CD14-positive monocyte (primary cell): Measurements from ENCODE around the gene PNMA6A. TPM values are rescaled to one million over a fixed set of nuclear protein-coding genes. Genes with fewer than 3 reads are reported as not detected.
A peak's percentile ranks its signal among the peaks of the same experiment; 100 is the strongest.

Experiments used
- DNase-seq, 3 donors: peaks; one replicate each; pipeline ENCODE4 v3.0.0-alpha.2; 2011 to 2022
- H2AFZ ChIP-seq: 2 replicates; pipeline ENCODE4 v1.6.0; 2012; ENCODE audit warnings: mild to moderate bottlenecking, low read depth, low read length, inconsistent platforms; ENCODE audit not compliant: insufficient read depth, poor library complexity, severe bottlenecking
- H3K27ac ChIP-seq, 2 donors: 1 replicate in 1 of 2; 2 replicates in 1 of 2; pipeline ENCODE4 v1.5.1; 2012 to 2013; ENCODE audit warnings: low read length in 2 of 2, control low read depth in 1 of 2, inconsistent platforms in 1 of 2, low read depth in 1 of 2, mild to moderate bottlenecking in 1 of 2
- H3K27me3 ChIP-seq, 2 donors: one replicate each; pipeline versions ENCODE4 v1.6.0 to v1.6.1; 2011 to 2013; ENCODE audit warnings: low read length in 2 of 2; ENCODE audit not compliant: control insufficient read depth in 2 of 2, insufficient read depth in 2 of 2
- H3K36me3 ChIP-seq, 2 donors: replicated peaks in 1 of 2; 1 replicate in 1 of 2; 2 replicates in 1 of 2; pipeline versions ENCODE4 v1.5.1 to v1.6.1; 2012 to 2013; ENCODE audit warnings: low read length in 2 of 2, control low read depth in 1 of 2, inconsistent platforms in 1 of 2, mild to moderate bottlenecking in 1 of 2; ENCODE audit not compliant: insufficient read depth in 2 of 2, control insufficient read depth in 1 of 2
- H3K4me1 ChIP-seq, 2 donors: 1 replicate in 1 of 2; 2 replicates in 1 of 2; pipeline versions ENCODE4 v1.5.1 to v1.6.1; 2012 to 2013; ENCODE audit warnings: low read length in 2 of 2, control low read depth in 1 of 2, inconsistent platforms in 1 of 2, mild to moderate bottlenecking in 1 of 2, moderate library complexity in 1 of 2; ENCODE audit not compliant: insufficient read depth in 2 of 2, control insufficient read depth in 1 of 2
- H3K4me2 ChIP-seq: replicated peaks from 2 replicates; pipeline ENCODE3; 2012; ENCODE audit warnings: low read length, moderate library complexity, mild to moderate bottlenecking; ENCODE audit not compliant: poor library complexity, severe bottlenecking; ENCODE audit errors: extremely low read depth
- H3K4me3 ChIP-seq, 3 experiments: fragments of 200-600 bp in 1 of 3; sonication (generic) in 1 of 3; replicated peaks in 1 of 3; 1 replicate in 2 of 3; 2 replicates in 1 of 3; pipeline ENCODE4 v1.5.1; 2011 to 2013; ENCODE audit warnings: low read length in 3 of 3, mild to moderate bottlenecking in 3 of 3, control low read depth in 2 of 3, low read depth in 2 of 3, inconsistent platforms in 1 of 3, moderate library complexity in 1 of 3
- H3K79me2 ChIP-seq: 2 replicates; pipeline ENCODE4 v1.6.0; 2012; ENCODE audit warnings: mild to moderate bottlenecking, control low read depth, inconsistent platforms, low read length, moderate library complexity; ENCODE audit not compliant: insufficient read depth
- H3K9ac ChIP-seq: 2 replicates; pipeline ENCODE4 v1.6.0; 2017; ENCODE audit warnings: low read length, mild to moderate bottlenecking; ENCODE audit not compliant: insufficient read depth, poor library complexity, severe bottlenecking
- H3K9me3 ChIP-seq, 2 donors: replicated peaks in 1 of 2; 1 replicate in 1 of 2; 2 replicates in 1 of 2; pipeline versions ENCODE4 v1.5.1 to v1.6.1; 2012 to 2013; ENCODE audit warnings: low read length in 2 of 2, control low read depth in 1 of 2; ENCODE audit not compliant: control insufficient read depth in 1 of 2, insufficient read depth in 1 of 2
- H4K20me1 ChIP-seq: 2 replicates; pipeline ENCODE4 v1.6.0; 2012; ENCODE audit warnings: mild to moderate bottlenecking, low read length, control low read depth, moderate library complexity; ENCODE audit not compliant: insufficient read depth
- H3K27ac Mint-ChIP-seq, 7 donors: one replicate each; pipeline ENCODE4 v1.8.0; 2020; ENCODE audit warnings: mild to moderate bottlenecking in 7 of 7, mixed read lengths in 7 of 7, moderate library complexity in 6 of 7, inconsistent platforms in 2 of 7
- H3K27me3 Mint-ChIP-seq, 3 donors: one replicate each; pipeline ENCODE4 v1.8.0; 2021 to 2022; ENCODE audit warnings: low read depth in 3 of 3, mild to moderate bottlenecking in 3 of 3, mixed read lengths in 3 of 3, moderate library complexity in 3 of 3, inconsistent platforms in 1 of 3
- H3K36me3 Mint-ChIP-seq, 2 donors: one replicate each; pipeline ENCODE4 v1.8.0; 2020; ENCODE audit warnings: mixed read lengths in 2 of 2, inconsistent platforms in 1 of 2, mild to moderate bottlenecking in 1 of 2
- H3K4me1 Mint-ChIP-seq: one replicate; pipeline ENCODE4 v1.8.0; 2020; ENCODE audit warnings: mild to moderate bottlenecking, mixed read lengths
- H3K4me3 Mint-ChIP-seq, 2 donors: one replicate each; pipeline ENCODE4 v1.8.0; 2020; ENCODE audit warnings: mild to moderate bottlenecking in 2 of 2, mixed read lengths in 2 of 2, moderate library complexity in 1 of 2
- H3K9me3 Mint-ChIP-seq, 7 donors: one replicate each; pipeline ENCODE4 v1.8.0; 2020 to 2022; ENCODE audit warnings: mixed read lengths in 7 of 7, mild to moderate bottlenecking in 6 of 7, moderate library complexity in 6 of 7, inconsistent platforms in 2 of 7
- CTCF ChIP-seq: fragments of 200-600 bp; IDR thresholded peaks from one replicate; pipeline ENCODE4 v1.8.0; 2022; ENCODE audit warnings: antibody characterized with exemption, mild to moderate bottlenecking
- WGBS: methylation state at CpG from one replicate; pipeline ENCODE4 v1.1.5; 2013; ENCODE audit warnings: missing lambda C conversion rate; ENCODE audit not compliant: insufficient coverage; 5-methylcytosine and 5-hydroxymethylcytosine counted together
- intact Hi-C, 2 donors: fragments of 100-400 bp; cut with micrococcal nuclease; formaldehyde crosslinking; loops; one replicate each; pipeline versions ENCODE4 v1.15.0 to v1.15.1; 2023
- polyA plus RNA-seq, 3 donors: library from polyadenylated mRNA; depleted of rRNA in 1 of 3; unstranded in 2 of 3; stranded (reverse) in 1 of 3; fragments of 300-500 nt in 2 of 3; fragments of >200 nt in 1 of 3; fragmentation: Illumina TruSeq in 2 of 3; gene quantifications; 1 replicate in 2 of 3; 2 replicates in 1 of 3; pipeline ENCODE4 v1.2.3, GENCODE V29; 2012 to 2021

Gene PNMA6A
- polyA plus RNA-seq, 3 donors = 0.04 to 0.12 TPM; not detected in 1

GRCh38 chrX:153055871-153056749 lies 16.1 kb upstream of the PNMA6A start, which contains the start of gene PNMA3:
Gene PNMA3 (plus strand): TSS chrX:153056470. CDS start chrX:153057056, 586 bp downstream.
- Histone ChIP-seq H3K79me2 (no peaks in the 10 kb centered on the region), H3K4me2 (no peak within 1 kb of the TSS), H3K4me3 (no peak within 1 kb of the TSS), H3K4me1 (no peaks in the 10 kb centered on the region), H2AFZ (no peak within 1 kb of the TSS), H4K20me1 (no peaks in the 10 kb centered on the region), H3K36me3 (no peaks in the 10 kb centered on the region), H3K27me3 (peaks cover 0 to 19% of the 10 kb centered on the region in 2 donors), H3K9ac (no peak within 1 kb of the TSS), H3K27ac (no peak within 1 kb of the TSS), H3K9me3 (no peaks in the 10 kb centered on the region)
- 11% methylated on average over 47 of the region's 80 CpGs for WGBS
- TF ChIP-seq CTCF = no peak
- Mint-ChIP-seq H3K4me3 (peak within 1 kb of the TSS in 1 of 2 donors; percentile 64), H3K9me3 (peaks cover 0 to 12% (median 0%) of the 10 kb centered on the region in 7 donors), H3K27me3 (peaks cover 3 to 24% (median 15%) of the 10 kb centered on the region in 3 donors), H3K36me3 (no peaks in the 10 kb centered on the region), H3K27ac (no peak within 1 kb of the TSS), H3K4me1 (no peaks in the 10 kb centered on the region)
- intact Hi-C loops = no loop called here
- no peak for DNase-seq

GRCh38 chrX:153057281-153057680 lies 15.0 kb upstream of the PNMA6A start:
- Histone ChIP-seq H4K20me1 (no peaks in the 10 kb centered on the region), H3K27me3 (peaks cover 0 to 19% of the 10 kb centered on the region in 2 donors), H3K9me3 (no peaks in the 10 kb centered on the region), H3K36me3 (no peaks in the 10 kb centered on the region), H3K79me2 (no peaks in the 10 kb centered on the region), H3K4me1 (no peaks in the 10 kb centered on the region), H3K4me2 (no peak overlapping the region), H2AFZ (no peak overlapping the region), H3K9ac (no peak overlapping the region), H3K27ac (no peak overlapping the region), H3K4me3 (no peak overlapping the region)
- TF ChIP-seq CTCF = no peak
- no peak overlapping the region for H3K27ac Mint-ChIP-seq
- H3K27me3 Mint-ChIP-seq = peaks cover 3 to 24% (median 15%) of the 10 kb centered on the region in 3 donors
- peaks cover 0 to 12% (median 0%) of the 10 kb centered on the region in 7 donors for H3K9me3 Mint-ChIP-seq
- H3K4me3 Mint-ChIP-seq = peak overlapping the region in 1 of 2 donors; percentile 64
- intact Hi-C loops = no loop called here
- no peak for DNase-seq
- no peaks in the 10 kb centered on the region for H3K36me3 Mint-ChIP-seq
- no peaks in the 10 kb centered on the region for H3K4me1 Mint-ChIP-seq
- WGBS = 100% methylated on average over 2 of the region's 11 CpGs
